Measurements from ENCODE around the gene FBXO42.
A peak's percentile ranks its signal among the peaks of the same experiment; 100 is the strongest.

The FBXO42 gene

GRCh38 chr1:16371725-16372124 is 19.4 kb upstream of the FBXO42 start:
- Histone ChIP-seq H3K9ac (ENCODE audit: low read length) (no peak overlapping the region), H4K20me1 (ENCODE audit: insufficient read depth, low read length) (no peaks in the 10 kb centered on the region), H3K36me3 (ENCODE audit: insufficient read depth, low read length) (peaks cover 6% of the 10 kb centered on the region; the same call in 1 of the 2 replicates), H3K4me1 (ENCODE audit: insufficient read depth, low read length, severe bottlenecking) (peaks cover 21% of the 10 kb centered on the region), H3K9me2 (ENCODE audit: low read depth, low read length) (no peaks in the 10 kb centered on the region), H3K4me2 (ENCODE audit: low read length) (no peak overlapping the region), H3F3A (ENCODE audit: insufficient read depth, low read length) (no peaks in the 10 kb centered on the region), H3K27ac (ENCODE audit: low read depth, low read length, poor library complexity, severe bottlenecking) (no peak overlapping the region), H3K4me3 (ENCODE audit: low read depth, low read length, poor library complexity, severe bottlenecking) (no peak overlapping the region), H3K27me3 (ENCODE audit: insufficient read depth, low read length) (no peaks in the 10 kb centered on the region), H3K79me2 (ENCODE audit: insufficient read depth, low read length) (peaks cover 87% of the 10 kb centered on the region), H2AFZ (ENCODE audit: low read length) (no peak overlapping the region), H3K9me3 (ENCODE audit: low read length) (no peaks in the 10 kb centered on the region)
- TF ChIP-seq EZH2 (IDR thresholded peaks at IDR 0.05; ENCODE audit: borderline replicate concordance, low read length) (no peak), CTCF (IDR thresholded peaks at IDR 0.05; ENCODE audit: low read length) (no peak)

- peaks cover 70% of the 10 kb centered on the region for H3K79me2 ChIP-seq (ENCODE audit: insufficient read depth, low read length)
- no peak for TF ChIP-seq EZH2 (IDR thresholded peaks at IDR 0.05; ENCODE audit: borderline replicate concordance, low read length)
- no peak for TF ChIP-seq CTCF (IDR thresholded peaks at IDR 0.05; ENCODE audit: low read length)
- H3K4me3 ChIP-seq (ENCODE audit: low read depth, low read length, poor library complexity, severe bottlenecking), result no peak overlapping the region
- no peaks in the 10 kb centered on the region for H3K27me3 ChIP-seq (ENCODE audit: insufficient read depth, low read length)
- H4K20me1 ChIP-seq (ENCODE audit: insufficient read depth, low read length), result no peaks in the 10 kb centered on the region
- H3K27ac ChIP-seq (ENCODE audit: low read depth, low read length, poor library complexity, severe bottlenecking), result no peak overlapping the region
- H3K36me3 ChIP-seq (ENCODE audit: insufficient read depth, low read length), result peaks cover 6% of the 10 kb centered on the region; the same call in 1 of the 2 replicates
- no peaks in the 10 kb centered on the region for H3F3A ChIP-seq (ENCODE audit: insufficient read depth, low read length)
- no peak overlapping the region for H2AFZ ChIP-seq (ENCODE audit: low read length)
- H3K4me1 ChIP-seq (ENCODE audit: insufficient read depth, low read length, severe bottlenecking), result peaks cover 22% of the 10 kb centered on the region
- H3K9me2 ChIP-seq (ENCODE audit: low read depth, low read length), result no peaks in the 10 kb centered on the region
- H3K9me3 ChIP-seq (ENCODE audit: low read length), result no peaks in the 10 kb centered on the region
- H3K4me2 ChIP-seq (ENCODE audit: low read length), result no peak overlapping the region
- no peak overlapping the region for H3K9ac ChIP-seq (ENCODE audit: low read length)
These were observed 17.5 kb upstream of the FBXO42 start for GRCh38 chr1:16369821-16370220.

GRCh38 chr1:16367968-16368890 is 15.9 kb upstream of the FBXO42 start:
- Histone ChIP-seq H3K79me2 (ENCODE audit: insufficient read depth, low read length) (peaks cover 56% of the 10 kb centered on the region), H3K4me3 (ENCODE audit: low read depth, low read length, poor library complexity, severe bottlenecking) (peak overlapping the region; percentile 90), H3K9me2 (ENCODE audit: low read depth, low read length) (no peaks in the 10 kb centered on the region), H3K27ac (ENCODE audit: low read depth, low read length, poor library complexity, severe bottlenecking) (peak overlapping the region; percentile 55), H3K4me2 (ENCODE audit: low read length) (peak overlapping the region; percentile 70), H3K27me3 (ENCODE audit: insufficient read depth, low read length) (no peaks in the 10 kb centered on the region), H3F3A (ENCODE audit: insufficient read depth, low read length) (no peaks in the 10 kb centered on the region), H3K4me1 (ENCODE audit: insufficient read depth, low read length, severe bottlenecking) (peaks cover 28% of the 10 kb centered on the region), H4K20me1 (ENCODE audit: insufficient read depth, low read length) (no peaks in the 10 kb centered on the region), H3K9ac (ENCODE audit: low read length) (peak overlapping the region; percentile 92), H2AFZ (ENCODE audit: low read length) (no peak overlapping the region), H3K36me3 (ENCODE audit: insufficient read depth, low read length) (peaks cover 6% of the 10 kb centered on the region; the same call in 1 of the 2 replicates), H3K9me3 (ENCODE audit: low read length) (no peaks in the 10 kb centered on the region)
- TF ChIP-seq EZH2 (IDR thresholded peaks at IDR 0.05; ENCODE audit: borderline replicate concordance, low read length) (no peak), CTCF (IDR thresholded peaks at IDR 0.05; ENCODE audit: low read length) (no peak)

Data from OCI-LY1 (cell line).